Adrenal gland (tissue), 12 donors: ENCODE results near the gene INPP5A. TPM values are rescaled to one million over a fixed set of nuclear protein-coding genes. Genes with fewer than 3 reads are reported as not detected.
A peak's percentile ranks its signal among the peaks of the same experiment; 100 is the strongest.

Experiments
- DNase-seq, 7 donors: peaks; one replicate each; pipeline ENCODE4 v3.0.0-alpha.2; 2019 to 2020
- H3K27ac ChIP-seq, 5 donors: fragments of 200-600 bp; sonication (generic) in 4 of 5; 1 replicate in 3 of 5; 2 replicates in 2 of 5; pipeline versions ENCODE4 v1.5.1 to v1.8.0; 2016 to 2020; ENCODE audit warnings: mild to moderate bottlenecking in 1 of 5
- H3K27me3 ChIP-seq: fragments of 200-600 bp; 2 replicates; pipeline ENCODE4 v1.8.0; 2021
- H3K36me3 ChIP-seq, 2 donors: fragments of 200-600 bp; replicated peaks in 1 of 2; 1 replicate in 1 of 2; 2 replicates in 1 of 2; pipeline versions ENCODE4 v1.5.1 to v1.8.0; 2018 to 2022
- H3K4me1 ChIP-seq, 2 donors: fragments of 200-600 bp; replicated peaks in 1 of 2; 1 replicate in 1 of 2; 2 replicates in 1 of 2; pipeline versions ENCODE4 v1.5.1 to v1.8.0; 2018 to 2021
- H3K4me3 ChIP-seq, 4 donors: fragments of 200-600 bp; sonication (generic) in 3 of 4; one replicate each; pipeline ENCODE4 v1.5.1; 2016 to 2018
- H3K9me3 ChIP-seq, 3 donors: fragments of 200-600 bp; sonication (generic) in 1 of 3; replicated peaks in 1 of 3; 1 replicate in 2 of 3; 2 replicates in 1 of 3; pipeline versions ENCODE4 v1.5.1 to v1.8.0; 2016 to 2021
- POLR2A ChIP-seq, 2 donors: fragments of 450-650 bp; IDR thresholded peaks; one replicate each; pipeline ENCODE4 v1.6.1; 2017; ENCODE audit warnings: antibody characterized with exemption in 2 of 2, mild to moderate bottlenecking in 2 of 2, moderate library complexity in 1 of 2
- WGBS, 4 donors: extraction: QIAGEN DNeasy Blood & Tissue Kit in 2 of 4; methylation state at CpG; one replicate each; pipeline versions ENCODE4 v1.1.5 to v1.1.7; 2013 to 2017; 5-methylcytosine and 5-hydroxymethylcytosine counted together
- intact Hi-C, 2 donors: fragments of 100-400 bp; cut with DNase I; formaldehyde crosslinking; loops; one replicate each; pipeline versions ENCODE4 v1.14.1 to v1.15.0; 2022 to 2023
- polyA plus RNA-seq, 3 donors: library from polyadenylated mRNA; stranded (reverse); fragments of 200-250 nt in 2 of 3; fragments of 350-450 nt in 1 of 3; fragmentation: Illumina TruSeq in 1 of 3; extraction: RNeasy Lipid Tissue Mini Kit (QIAGEN cat#74804) in 1 of 3; gene quantifications; one replicate each; pipeline ENCODE4 v1.2.3, GENCODE V29; 2013 to 2014
- total RNA-seq, 9 donors: library from RNA; depleted of rRNA in 4 of 9; stranded (reverse); fragments of >200 nt in 4 of 9; fragments of 120-200 nt in 1 of 9; fragmentation: NEBNext Ultra II Directional in 1 of 9; extraction: Animal tissue kit (Norgen Biotek cat#: 25700) in 1 of 9; gene quantifications; one replicate each; pipeline versions ENCODE4 v1.1.0 to v1.2.4, GENCODE V29; 2013 to 2023
- TF ChIP-seq, protein P1 (sequence below), 6 experiments: fragments of 450-650 bp in 4 of 6; fragments of 200-600 bp in 2 of 6; sonication (generic) in 1 of 6; IDR thresholded peaks; 1 replicate in 5 of 6; 2 replicates in 1 of 6; pipeline versions ENCODE4 v1.5.1 to v1.8.0; 2016 to 2021; ENCODE audit warnings: antibody characterized with exemption in 6 of 6, mild to moderate bottlenecking in 2 of 6, moderate library complexity in 1 of 6
- donor health status: healthy with polysubstance abuse.
- donor health status: Bipolar disorder and iron deficiency.
- donor health status: DM: yes; HTN: yes; CAD: no.
- donor health status: DM: no; HTN: no; CAD: no.
- donor health status: DM: no; HTN: no; CAD: no.
- donor health status: DM: yes; HTN: yes; CAD: no.

Gene INPP5A
- total and polyA plus RNA-seq, 12 donors: 13.5 to 62.9 (median 37.5) TPM

DNA sequence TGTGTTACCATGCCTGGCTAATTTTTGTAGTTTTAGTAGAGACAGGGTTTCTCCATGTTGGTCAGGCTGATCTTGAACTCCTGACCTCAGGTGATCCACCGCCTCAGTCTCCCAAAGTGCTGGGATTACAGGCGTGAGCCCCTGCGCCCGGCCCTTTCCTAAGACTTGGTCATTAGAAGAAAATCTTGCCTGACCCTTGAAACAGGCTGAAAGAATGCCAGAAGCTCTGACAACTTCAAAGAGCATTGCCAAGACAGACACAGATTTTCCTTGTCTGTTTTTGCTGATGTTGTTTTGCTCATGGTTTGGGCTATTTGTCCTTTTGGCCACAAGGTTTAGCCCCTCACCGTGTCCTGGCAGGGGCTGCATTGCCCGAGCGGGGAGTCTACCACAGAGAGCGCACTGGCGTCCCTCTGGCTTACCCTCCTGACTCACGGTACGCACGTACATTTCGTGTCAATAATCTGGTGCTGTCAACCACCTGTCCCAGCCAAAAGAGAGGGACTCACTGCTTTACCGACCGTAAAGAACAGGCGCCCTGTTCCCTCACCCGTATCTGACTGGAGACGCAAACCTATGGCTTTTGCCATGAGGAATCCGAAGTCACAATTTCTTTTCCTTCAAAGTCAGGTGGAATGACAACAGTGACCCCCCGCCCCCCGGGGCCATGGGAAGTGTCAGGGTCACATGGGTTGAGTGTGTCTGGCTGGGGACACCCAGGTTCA, 10.1 kb upstream of the INPP5A start:
- Histone ChIP-seq H3K4me3 (no peak overlapping the region), H3K4me1 (no peaks in the 10 kb centered on the region), H3K36me3 (no peaks in the 10 kb centered on the region), H3K27me3 (no peaks in the 10 kb centered on the region), H3K27ac (no peak overlapping the region), H3K9me3 (peaks cover 0 to 4% (median 0%) of the 10 kb centered on the region in 3 donors)
- intact Hi-C loops: no loop called here
- DNase-seq: peak in 2 of 7 donors; percentile 8 to 12
- TF ChIP-seq POLR2A (IDR thresholded peaks at IDR 0.05): no peak
- TF ChIP-seq, protein P1, sequence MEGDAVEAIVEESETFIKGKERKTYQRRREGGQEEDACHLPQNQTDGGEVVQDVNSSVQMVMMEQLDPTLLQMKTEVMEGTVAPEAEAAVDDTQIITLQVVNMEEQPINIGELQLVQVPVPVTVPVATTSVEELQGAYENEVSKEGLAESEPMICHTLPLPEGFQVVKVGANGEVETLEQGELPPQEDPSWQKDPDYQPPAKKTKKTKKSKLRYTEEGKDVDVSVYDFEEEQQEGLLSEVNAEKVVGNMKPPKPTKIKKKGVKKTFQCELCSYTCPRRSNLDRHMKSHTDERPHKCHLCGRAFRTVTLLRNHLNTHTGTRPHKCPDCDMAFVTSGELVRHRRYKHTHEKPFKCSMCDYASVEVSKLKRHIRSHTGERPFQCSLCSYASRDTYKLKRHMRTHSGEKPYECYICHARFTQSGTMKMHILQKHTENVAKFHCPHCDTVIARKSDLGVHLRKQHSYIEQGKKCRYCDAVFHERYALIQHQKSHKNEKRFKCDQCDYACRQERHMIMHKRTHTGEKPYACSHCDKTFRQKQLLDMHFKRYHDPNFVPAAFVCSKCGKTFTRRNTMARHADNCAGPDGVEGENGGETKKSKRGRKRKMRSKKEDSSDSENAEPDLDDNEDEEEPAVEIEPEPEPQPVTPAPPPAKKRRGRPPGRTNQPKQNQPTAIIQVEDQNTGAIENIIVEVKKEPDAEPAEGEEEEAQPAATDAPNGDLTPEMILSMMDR (IDR thresholded peaks at IDR 0.05): no peak
- 63 to 75% (median 67%) methylated on average over 14 to 21 of the region's 21 CpGs for WGBS, 4 donors

DNA sequence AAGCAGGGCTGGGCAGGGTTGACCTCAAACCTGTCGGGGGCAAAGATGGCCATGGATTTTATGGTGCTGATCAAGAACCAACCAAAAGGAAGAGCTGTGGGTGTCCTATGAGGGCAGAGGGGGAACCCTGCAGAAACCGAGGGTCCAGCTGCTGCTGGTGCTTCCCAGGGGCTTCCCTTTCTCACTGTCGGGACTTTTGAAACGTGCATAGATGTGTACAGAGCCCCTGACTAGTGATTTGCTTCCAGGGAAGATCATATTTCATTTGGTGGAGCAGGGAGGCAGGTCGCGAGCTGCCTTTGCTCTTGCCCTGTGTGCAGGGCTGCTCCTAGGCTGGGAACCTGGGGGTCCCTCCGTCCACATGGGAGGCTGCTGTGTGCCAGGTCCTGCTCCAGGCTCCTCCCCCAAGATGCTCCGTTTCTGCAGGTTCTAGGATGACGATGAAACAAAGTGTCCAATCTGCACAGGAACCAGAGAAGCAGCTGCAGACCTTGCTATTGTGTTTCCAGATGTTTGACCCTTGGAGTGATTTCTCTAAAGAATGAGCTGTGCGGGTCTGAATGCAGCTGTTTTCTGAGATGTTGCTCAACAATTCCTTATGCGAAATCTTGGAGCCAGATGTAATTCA, 9.4 kb upstream of the INPP5A start:
- Histone ChIP-seq H3K27ac (no peak overlapping the region), H3K4me1 (no peaks in the 10 kb centered on the region), H3K9me3 (peaks cover 0 to 4% (median 0%) of the 10 kb centered on the region in 3 donors), H3K36me3 (no peaks in the 10 kb centered on the region), H3K27me3 (no peaks in the 10 kb centered on the region), H3K4me3 (no peak overlapping the region)
- TF ChIP-seq POLR2A (IDR thresholded peaks at IDR 0.05): no peak
- TF ChIP-seq, protein P1 (IDR thresholded peaks at IDR 0.05): no peak
- peak in 2 of 7 donors; percentile 2 to 15 for DNase-seq
- 30 to 39% (median 36%) methylated on average over 5 to 11 of the region's 11 CpGs for WGBS, 4 donors
- intact Hi-C loops: no loop called here

DNA sequence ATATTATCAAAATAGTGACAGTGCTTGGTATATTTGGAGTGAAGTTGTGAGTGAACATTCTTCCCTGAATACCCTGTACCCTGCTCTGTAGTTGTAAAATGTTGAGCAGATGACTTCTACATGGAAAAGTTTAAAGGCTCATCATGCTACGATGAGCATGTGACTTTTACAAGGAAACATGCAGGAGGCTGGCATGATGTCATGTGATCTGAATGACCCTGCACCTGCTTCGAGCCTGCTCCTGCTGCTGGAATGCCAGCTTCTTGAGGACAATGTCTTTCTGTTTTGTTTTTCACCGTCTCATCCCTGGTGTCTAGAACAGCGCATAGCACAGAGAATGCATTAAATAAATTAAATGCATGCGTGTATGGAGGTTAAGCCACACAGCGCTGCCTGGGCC, 5.4 kb upstream of the INPP5A start:
- intact Hi-C loops: no loop called here
- Histone ChIP-seq H3K4me3 (no peak overlapping the region), H3K27me3 (no peaks in the 10 kb centered on the region), H3K9me3 (peaks cover 0 to 4% (median 0%) of the 10 kb centered on the region in 3 donors), H3K27ac (no peak overlapping the region), H3K4me1 (peaks cover 5 to 8% of the 10 kb centered on the region in 2 donors), H3K36me3 (no peaks in the 10 kb centered on the region)
- DNase-seq: no peak
- 89 to 94% (median 93%) methylated on average over 6 of the region's 6 CpGs for WGBS, 4 donors
- TF ChIP-seq, protein P1 (IDR thresholded peaks at IDR 0.05): no peak
- TF ChIP-seq POLR2A (IDR thresholded peaks at IDR 0.05): no peak

DNA sequence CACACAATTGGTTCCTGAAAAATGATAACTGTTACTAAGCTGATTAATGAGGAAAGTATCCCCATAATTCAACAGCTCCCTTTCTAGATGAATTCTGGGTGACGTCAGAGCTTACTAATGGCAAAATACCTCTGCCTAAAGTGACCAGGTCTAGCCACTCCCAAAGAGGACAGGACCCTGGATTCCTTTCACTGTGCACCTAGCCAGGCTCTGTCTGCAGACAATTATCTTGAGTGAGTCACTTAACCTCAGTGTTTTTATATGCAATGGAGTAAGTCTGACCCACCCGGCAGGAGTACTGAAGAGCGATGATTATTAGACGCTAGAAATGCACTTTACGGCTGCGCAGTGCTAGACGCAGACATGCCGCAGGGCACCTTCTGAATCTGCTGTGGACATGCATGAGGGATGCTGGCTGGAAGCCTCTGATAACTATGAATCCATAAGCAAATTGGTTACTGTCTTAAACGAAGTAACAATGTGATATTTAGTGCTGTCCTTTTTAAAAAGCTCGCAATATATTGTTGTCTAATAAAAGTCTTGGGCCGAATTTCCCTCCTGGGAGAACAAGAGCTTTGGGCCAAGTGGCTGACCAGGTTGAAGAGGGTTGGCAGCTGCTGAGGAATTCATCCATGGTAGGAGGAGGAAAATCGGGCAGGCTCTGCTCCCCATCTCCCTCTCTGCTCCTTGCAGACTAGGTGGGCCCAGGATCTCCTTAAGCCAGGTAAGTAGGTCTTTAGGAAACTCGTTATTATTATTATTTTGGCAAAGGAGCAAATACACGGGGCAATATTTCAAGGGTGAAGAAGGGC, 4.6 kb upstream of the INPP5A start:
- Histone ChIP-seq H3K9me3 (peaks cover 0 to 4% (median 0%) of the 10 kb centered on the region in 3 donors), H3K4me1 (peaks cover 5 to 8% of the 10 kb centered on the region in 2 donors), H3K27ac (no peak overlapping the region), H3K36me3 (no peaks in the 10 kb centered on the region), H3K27me3 (no peaks in the 10 kb centered on the region), H3K4me3 (no peak overlapping the region)
- intact Hi-C loops: no loop called here
- WGBS, 4 donors: 83 to 90% (median 86%) methylated on average over 14 of the region's 14 CpGs
- peak in 2 of 7 donors; percentile 8 to 15 for DNase-seq
- TF ChIP-seq, protein P1 (IDR thresholded peaks at IDR 0.05): no peak
- TF ChIP-seq POLR2A (IDR thresholded peaks at IDR 0.05): no peak
